ENCODE data around the gene GRIA3. TPM values are rescaled to one million over a fixed set of nuclear protein-coding genes. Genes with fewer than 3 reads are reported as not detected.

GRIA3 gene
- total RNA-seq, 1 experiment from 2014 or later = not detected

DNA sequence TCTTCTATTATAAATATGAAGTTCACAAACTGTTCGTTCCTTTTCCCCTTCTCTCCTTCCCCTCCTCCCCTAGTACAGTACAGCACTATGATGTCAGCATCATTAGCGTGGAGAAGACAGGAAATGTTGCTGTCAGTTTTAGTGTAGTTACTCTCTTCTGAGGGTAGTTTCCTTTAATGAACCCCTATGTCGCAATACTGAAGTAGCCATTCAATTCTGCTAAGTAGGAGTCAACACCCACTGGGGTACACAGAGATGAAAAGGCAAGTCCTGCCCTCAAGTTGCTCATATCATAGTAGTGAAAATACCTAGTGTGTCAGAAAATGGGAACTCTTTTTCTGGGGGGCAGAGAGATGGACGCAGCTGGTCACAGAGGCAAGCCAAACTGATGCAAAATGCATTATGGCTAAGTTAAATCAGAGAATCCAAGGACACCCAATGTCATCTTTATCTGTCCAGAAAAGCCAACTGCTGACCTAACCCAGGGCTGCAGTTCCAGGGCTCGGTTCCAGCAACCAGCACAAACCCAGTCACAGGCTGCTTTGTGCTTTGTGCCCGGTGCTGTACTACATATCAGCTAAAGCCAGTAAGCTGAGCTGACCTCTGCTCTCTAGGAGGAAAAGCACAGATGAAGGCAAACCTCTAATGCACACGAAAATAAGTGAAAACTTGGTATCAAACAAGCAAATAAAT lies 31.5 kb downstream of the GRIA3 start:
- H3K4me2 ChIP-seq = no peak overlapping the region
- no peaks in the 10 kb centered on the region for H3K9me2 ChIP-seq (ENCODE audit: insufficient read depth)
- POLR2A ChIA-PET (ENCODE audit: unreplicated experiment) = no interaction called here
- no peak for DNase-seq
- H3K9me3 ChIP-seq (ENCODE audit: insufficient read depth, low read depth) = no peaks in the 10 kb centered on the region
- no peaks in the 10 kb centered on the region for H3K36me3 ChIP-seq (ENCODE audit: low read depth)
- H2AFZ ChIP-seq = no peak overlapping the region
- H3K4me1 ChIP-seq (replicated peaks; ENCODE audit: insufficient read depth) = no peaks in the 10 kb centered on the region
- no peak overlapping the region for H3K4me3 ChIP-seq
- no peak overlapping the region for H3K27ac ChIP-seq
- no peaks in the 10 kb centered on the region for H4K20me1 ChIP-seq (ENCODE audit: insufficient read depth)
- CTCF ChIA-PET = no interaction called here
- intact Hi-C loops (cut with micrococcal nuclease; ENCODE audit: unreplicated experiment) = no loop called here
- no TSS peak for BruUV-seq (replicated peaks)
- no peak for TF ChIP-seq EZH2 (IDR thresholded peaks at IDR 0.05; ENCODE audit: low read depth)
- no peak for TF ChIP-seq CTCF (conservative IDR thresholded peaks at IDR 0.05)
- no peaks in the 10 kb centered on the region for H3K27me3 ChIP-seq (ENCODE audit: insufficient read depth, low read depth)
- H3K79me2 ChIP-seq (ENCODE audit: low read depth) = no peaks in the 10 kb centered on the region
- no peaks in the 10 kb centered on the region for H3F3A ChIP-seq (ENCODE audit: insufficient read depth, low read depth)

DNA sequence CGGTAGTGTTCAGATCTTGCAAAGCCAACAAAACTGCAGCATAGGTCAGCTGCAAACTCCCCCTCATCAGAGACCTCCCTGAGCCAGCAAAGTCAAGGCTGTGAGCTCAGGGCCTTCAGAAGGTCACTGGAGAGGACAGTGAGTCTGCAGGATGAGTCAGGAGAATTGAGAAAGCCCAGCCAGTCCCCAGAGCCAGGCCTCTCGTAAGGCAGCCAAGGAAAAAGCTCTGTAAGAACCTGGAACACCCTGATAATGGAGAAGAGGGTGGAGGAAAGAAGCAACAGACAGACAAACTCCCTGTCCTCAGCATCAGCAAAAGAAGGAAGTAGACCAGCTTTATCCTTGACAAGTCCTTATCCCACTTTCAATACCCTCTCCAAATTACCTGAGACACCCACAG lies 33.0 kb downstream of the GRIA3 start:
- TF ChIP-seq CTCF (conservative IDR thresholded peaks at IDR 0.05) = no peak
- TF ChIP-seq EZH2 (IDR thresholded peaks at IDR 0.05; ENCODE audit: low read depth) = no peak
- H2AFZ ChIP-seq = no peak overlapping the region
- CTCF ChIA-PET = no interaction called here

DNA sequence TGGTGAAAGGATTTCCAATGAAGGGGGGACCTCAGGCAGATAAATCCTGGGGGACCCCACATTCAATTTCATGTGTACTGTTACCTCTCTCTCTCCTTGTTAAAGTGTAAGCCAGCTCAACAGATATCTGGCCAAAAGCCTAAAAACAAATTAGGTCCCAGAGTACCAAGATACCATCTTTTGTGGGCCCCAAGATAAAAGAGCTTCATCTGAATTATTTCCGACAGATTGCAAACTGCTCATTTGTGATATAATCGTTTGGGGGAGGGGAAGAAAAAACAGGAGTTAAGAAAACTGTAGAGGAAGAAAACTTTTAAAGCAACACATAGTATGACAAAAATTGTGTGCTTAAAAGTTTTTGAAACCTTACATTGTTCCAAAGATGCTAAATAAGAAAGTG lies 33.6 kb downstream of the GRIA3 start:
- CTCF ChIA-PET = no interaction called here
- TF ChIP-seq EZH2 (IDR thresholded peaks at IDR 0.05; ENCODE audit: low read depth) (no peak), CTCF (conservative IDR thresholded peaks at IDR 0.05) (no peak)
- intact Hi-C loops (cut with micrococcal nuclease; ENCODE audit: unreplicated experiment) = no loop called here

More for the DNA sequence above, 33.0 kb downstream of the GRIA3 start:
- POLR2A ChIA-PET (ENCODE audit: unreplicated experiment) = no interaction called here
- Histone ChIP-seq H3K4me2 (no peak overlapping the region), H3K9me2 (ENCODE audit: insufficient read depth) (no peaks in the 10 kb centered on the region), H3K36me3 (ENCODE audit: low read depth) (no peaks in the 10 kb centered on the region), H3K27me3 (ENCODE audit: insufficient read depth, low read depth) (no peaks in the 10 kb centered on the region), H3F3A (ENCODE audit: insufficient read depth, low read depth) (no peaks in the 10 kb centered on the region), H4K20me1 (ENCODE audit: insufficient read depth) (no peaks in the 10 kb centered on the region), H3K9me3 (ENCODE audit: insufficient read depth, low read depth) (no peaks in the 10 kb centered on the region), H3K27ac (no peak overlapping the region), H3K4me1 (replicated peaks; ENCODE audit: insufficient read depth) (no peaks in the 10 kb centered on the region), H3K79me2 (ENCODE audit: low read depth) (no peaks in the 10 kb centered on the region), H3K4me3 (no peak overlapping the region)
- DNase-seq = no peak
- no TSS peak for BruUV-seq (replicated peaks)
- intact Hi-C loops (cut with micrococcal nuclease; ENCODE audit: unreplicated experiment) = no loop called here

More for the DNA sequence above, 33.6 kb downstream of the GRIA3 start:
- no peaks in the 10 kb centered on the region for H3K36me3 ChIP-seq (ENCODE audit: low read depth)
- H3K4me3 ChIP-seq = no peak overlapping the region
- no peaks in the 10 kb centered on the region for H3K9me2 ChIP-seq (ENCODE audit: insufficient read depth)
- H4K20me1 ChIP-seq (ENCODE audit: insufficient read depth) = no peaks in the 10 kb centered on the region
- no peak overlapping the region for H2AFZ ChIP-seq
- H3K4me2 ChIP-seq = no peak overlapping the region
- no peaks in the 10 kb centered on the region for H3F3A ChIP-seq (ENCODE audit: insufficient read depth, low read depth)
- H3K9me3 ChIP-seq (ENCODE audit: insufficient read depth, low read depth) = no peaks in the 10 kb centered on the region
- H3K4me1 ChIP-seq (replicated peaks; ENCODE audit: insufficient read depth) = no peaks in the 10 kb centered on the region
- no peaks in the 10 kb centered on the region for H3K79me2 ChIP-seq (ENCODE audit: low read depth)
- no peak overlapping the region for H3K27ac ChIP-seq
- POLR2A ChIA-PET (ENCODE audit: unreplicated experiment) = no interaction called here
- H3K27me3 ChIP-seq (ENCODE audit: insufficient read depth, low read depth) = no peaks in the 10 kb centered on the region
- no peak for DNase-seq
- no TSS peak for BruUV-seq (replicated peaks)

All from PC-9 (cell line).